ENCODE data around the gene IL23R.

The IL23R gene

GRCh38 chr1:67149179-67149770 is 17.0 kb upstream of the IL23R start:
- peak; percentile 65 for DNase-seq (ENCODE audit: low spot score)

- no peak for DNase-seq (ENCODE audit: low spot score)
These were observed 15.3 kb upstream of the IL23R start for GRCh38 chr1:67150931-67151330.

- DNase-seq (ENCODE audit: low spot score) = no peak
These were observed 7.9 kb upstream of the IL23R start for GRCh38 chr1:67158401-67158800.

- DNase-seq (ENCODE audit: low spot score) = no peak
These were observed 7.0 kb upstream of the IL23R start for GRCh38 chr1:67159233-67159632.

GRCh38 chr1:67162954-67163353 is 3.3 kb upstream of the IL23R start:
- DNase-seq (ENCODE audit: low spot score) = no peak

GRCh38 chr1:67165468-67166041 is 699 bp upstream of the IL23R start:
- no peak for DNase-seq (ENCODE audit: low spot score)

GRCh38 chr1:67169496-67169895 is 3.2 kb downstream of the IL23R start:
- DNase-seq (ENCODE audit: low spot score) = no peak

GRCh38 chr1:67169932-67170331 is 3.7 kb downstream of the IL23R start:
- no peak for DNase-seq (ENCODE audit: low spot score)

- no peak for DNase-seq (ENCODE audit: low spot score)
These were observed 4.7 kb downstream of the IL23R start for GRCh38 chr1:67170751-67171573.

GRCh38 chr1:67171574-67171955 is 5.3 kb downstream of the IL23R start:
- DNase-seq (ENCODE audit: low spot score) = no peak

- no peak for DNase-seq (ENCODE audit: low spot score)
These were observed 5.7 kb downstream of the IL23R start for GRCh38 chr1:67171978-67172377.

- DNase-seq (ENCODE audit: low spot score) = no peak
These were observed 7.7 kb downstream of the IL23R start for GRCh38 chr1:67173988-67174387.

- DNase-seq (ENCODE audit: low spot score) = no peak
These were observed 8.5 kb downstream of the IL23R start for GRCh38 chr1:67174716-67175284.

GRCh38 chr1:67175530-67176087 is 9.4 kb downstream of the IL23R start:
- no peak for DNase-seq (ENCODE audit: low spot score)

- no peak for DNase-seq (ENCODE audit: low spot score)
These were observed 18.7 kb downstream of the IL23R start for GRCh38 chr1:67184838-67185421.

GRCh38 chr1:67188137-67188536 is 21.9 kb downstream of the IL23R start:
- DNase-seq (ENCODE audit: low spot score) = no peak

- no peak for DNase-seq (ENCODE audit: low spot score)
These were observed 23.7 kb downstream of the IL23R start for GRCh38 chr1:67189953-67190352.

- no peak for DNase-seq (ENCODE audit: low spot score)
These were observed 24.2 kb downstream of the IL23R start for GRCh38 chr1:67190410-67190809.

GRCh38 chr1:67190942-67191341 is 24.7 kb downstream of the IL23R start:
- DNase-seq (ENCODE audit: low spot score) = no peak

GRCh38 chr1:67191668-67192520 is 25.6 kb downstream of the IL23R start:
- DNase-seq (ENCODE audit: low spot score) = no peak

GRCh38 chr1:67192902-67193301 is 26.6 kb downstream of the IL23R start:
- no peak for DNase-seq (ENCODE audit: low spot score)

Data from ecto neural progenitor cell (in vitro differentiated cells).